SKM-1 treated with dmso at 0.1 percent for 144 hours (cell line): ENCODE data around the gene ABHD5.
A peak's percentile ranks its signal among the peaks of the same experiment; 100 is the strongest.

Source experiments
- DNase-seq: peaks from one replicate; lab custom pipeline; 2025; ENCODE audit not compliant: unreplicated experiment; lab: John Stamatoyannopoulos, UW

Gene ABHD5

DNA sequence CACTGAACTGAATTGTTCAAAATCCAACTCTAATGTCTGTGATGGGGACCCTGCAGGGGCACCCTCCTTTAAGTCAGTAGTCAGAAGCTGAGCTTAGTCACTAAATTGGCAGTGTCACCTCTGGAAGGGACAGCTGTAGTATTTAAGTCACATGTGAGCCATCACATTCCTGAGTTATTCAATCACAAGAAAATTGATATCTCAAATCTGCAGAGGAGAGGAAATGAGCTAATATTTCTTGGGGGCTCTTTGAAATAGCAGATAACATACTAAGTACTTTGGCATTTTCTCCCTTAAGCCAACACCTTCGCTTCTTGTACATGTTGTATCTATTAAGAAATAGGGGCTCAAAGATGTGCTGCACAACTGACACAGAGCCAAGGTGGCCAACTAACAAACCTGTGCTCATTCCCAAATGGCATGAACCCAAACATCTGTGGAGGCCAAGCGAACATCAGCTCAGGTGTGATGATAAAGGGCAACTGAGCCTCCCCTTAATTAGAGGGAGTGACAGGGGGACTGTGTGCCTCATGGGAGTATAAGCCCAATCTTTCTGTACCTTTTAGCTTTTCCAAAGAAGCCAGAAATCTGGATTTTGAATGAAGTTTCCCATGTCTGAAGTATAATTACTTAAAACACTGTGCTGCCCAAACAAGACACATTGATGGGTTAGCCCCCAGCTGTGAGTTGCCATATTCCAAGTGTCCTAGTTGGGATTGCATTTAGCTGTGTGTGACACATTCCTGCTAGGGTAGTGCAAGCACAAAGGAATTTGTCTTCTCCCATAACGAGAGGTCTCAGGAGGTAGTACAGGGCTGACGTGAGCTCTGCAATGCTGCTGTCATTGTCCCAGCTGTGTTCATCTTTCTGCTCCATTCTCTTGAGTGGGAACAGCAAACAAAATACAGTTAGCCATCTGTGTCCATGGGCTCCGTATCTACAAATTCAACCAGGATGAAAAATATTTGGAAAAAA, 63.3 kb downstream of the ABHD5 start:
- DNase-seq, result no peak

DNA sequence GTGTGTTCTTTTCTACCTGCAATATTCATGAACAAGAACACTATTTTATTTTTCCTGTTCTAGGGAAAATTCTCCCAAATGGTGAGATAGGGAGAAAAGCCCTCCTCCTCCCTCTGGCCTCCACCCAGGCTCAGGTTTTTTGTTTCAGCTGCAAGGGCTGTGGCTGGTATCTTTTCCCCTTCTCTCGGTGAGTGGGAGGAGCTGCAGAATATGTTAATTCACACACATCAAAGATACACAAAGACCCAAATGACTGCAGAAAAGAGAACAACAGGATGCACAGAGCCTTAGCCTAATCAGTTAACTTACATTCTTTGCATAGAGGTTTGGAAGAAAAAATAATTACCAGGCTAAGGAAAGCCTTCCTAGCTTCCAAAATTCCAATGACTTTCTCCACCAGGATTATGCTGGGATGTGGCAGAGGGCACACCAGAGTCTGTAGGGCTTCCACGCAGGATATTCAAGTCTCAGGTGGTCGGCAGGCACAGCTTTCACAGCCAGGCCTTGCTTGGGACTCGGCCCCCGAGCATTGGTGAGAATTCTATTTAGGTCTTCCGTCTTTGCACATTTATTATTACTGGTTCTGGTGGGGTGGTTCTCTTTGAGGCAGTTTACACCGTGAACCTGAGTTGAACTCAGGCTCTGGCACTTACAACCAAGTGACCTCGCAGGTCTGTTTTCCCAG, 64.9 kb downstream of the ABHD5 start:
- no peak for DNase-seq

DNA sequence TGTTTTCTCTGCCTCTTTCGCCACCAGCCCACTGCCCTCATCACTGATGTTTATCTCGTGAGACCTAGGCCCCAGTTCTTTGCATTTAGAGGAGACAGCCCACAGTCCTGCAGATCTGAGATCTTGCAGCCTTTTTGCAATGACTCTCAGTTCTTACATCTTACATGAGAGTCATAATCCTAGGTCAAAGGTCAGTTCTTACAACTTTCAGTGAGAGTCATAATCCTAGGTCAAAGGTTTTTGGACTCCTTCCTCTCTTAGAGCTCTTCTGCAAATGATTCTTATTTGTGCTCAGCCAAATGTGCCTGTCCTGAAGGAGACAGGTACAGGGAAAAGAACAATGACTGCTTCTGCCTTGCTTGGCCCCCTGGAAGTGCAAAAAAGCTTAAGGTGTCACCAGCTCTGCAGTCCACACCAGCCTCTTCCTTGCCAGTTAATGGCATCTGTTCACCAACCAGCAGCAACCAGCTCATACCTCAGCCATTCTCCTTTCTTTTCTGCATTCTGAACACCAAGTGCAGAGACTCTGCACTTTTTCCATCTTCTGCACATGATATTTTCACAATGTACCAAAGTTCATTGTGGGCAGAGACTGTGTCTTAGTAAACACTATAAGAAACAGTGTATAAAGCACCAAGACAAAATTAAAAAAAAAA, 67.1 kb downstream of the ABHD5 start:
- no peak for DNase-seq

DNA sequence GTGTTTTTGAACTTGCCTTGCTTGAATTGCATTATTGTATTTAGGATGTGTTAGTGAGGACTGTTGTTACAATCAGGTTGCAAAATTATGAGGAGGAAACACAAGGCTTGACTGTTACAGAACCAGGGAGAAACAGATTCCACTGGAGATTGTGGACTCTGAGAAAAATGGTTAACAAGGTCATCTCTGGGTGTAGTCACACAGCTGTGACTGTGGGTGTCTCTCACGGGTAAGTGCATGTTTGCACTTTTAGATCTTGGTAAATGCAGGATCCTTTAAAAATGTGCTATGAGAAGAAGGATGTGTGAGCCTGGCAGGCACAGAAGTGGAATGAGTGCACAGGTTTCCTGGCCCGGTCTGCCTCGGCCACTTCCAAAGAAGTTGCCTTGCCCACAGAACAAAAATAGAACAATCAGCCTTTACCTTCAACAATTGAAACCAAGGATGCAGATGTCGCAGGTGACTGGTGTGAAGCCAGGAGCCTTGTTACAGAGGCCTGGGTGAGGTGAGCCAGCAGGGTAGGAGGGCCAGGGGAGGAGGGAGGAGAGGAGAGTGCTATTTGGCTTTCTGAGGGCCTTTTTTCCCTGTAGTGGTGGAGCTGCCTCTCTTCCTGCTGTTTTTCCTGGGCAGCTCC, 68.0 kb downstream of the ABHD5 start:
- DNase-seq, result no peak

DNA sequence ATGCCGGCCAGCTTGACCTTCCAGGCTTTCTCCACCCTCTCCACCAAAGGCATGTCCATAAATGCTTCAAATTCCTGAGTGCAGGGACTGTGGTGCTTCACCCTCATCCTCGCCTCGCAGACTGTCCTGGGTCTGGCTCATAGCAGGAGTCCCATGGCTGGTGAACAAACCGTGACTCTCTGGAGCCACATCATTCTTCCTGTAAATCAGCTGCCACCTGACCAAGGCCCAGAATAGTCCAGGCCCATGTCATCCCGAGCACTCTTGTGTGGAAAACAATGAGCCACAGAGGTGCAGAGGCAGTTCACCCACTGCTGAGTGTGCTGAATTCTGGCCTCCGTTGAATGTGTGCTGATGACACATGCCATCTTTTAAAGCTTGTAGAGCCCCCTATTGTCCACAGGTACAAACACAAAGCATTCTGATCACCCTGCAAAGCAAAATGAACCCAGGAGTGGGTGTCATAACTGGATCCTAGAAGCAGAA, 68.6 kb downstream of the ABHD5 start:
- DNase-seq, result no peak

DNA sequence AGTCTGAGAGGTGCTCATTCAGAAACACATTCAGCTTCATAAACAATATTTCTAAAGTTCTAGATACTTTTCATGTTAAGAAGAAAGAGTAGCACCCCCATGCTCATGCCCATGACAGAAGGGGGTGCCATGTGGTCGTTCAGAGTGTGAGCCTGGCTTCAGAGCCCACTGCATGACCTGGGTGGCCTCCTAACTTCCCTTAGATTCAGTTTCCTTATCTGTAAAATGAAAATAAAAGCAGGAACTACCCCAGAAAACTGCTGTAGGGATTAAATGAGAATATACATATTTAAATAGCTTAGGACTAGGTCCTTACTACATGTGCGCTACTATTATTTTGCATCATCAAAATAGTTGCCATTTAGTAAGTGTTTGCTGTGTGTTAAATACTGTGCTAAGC, 69.2 kb downstream of the ABHD5 start:
- no peak for DNase-seq

DNA sequence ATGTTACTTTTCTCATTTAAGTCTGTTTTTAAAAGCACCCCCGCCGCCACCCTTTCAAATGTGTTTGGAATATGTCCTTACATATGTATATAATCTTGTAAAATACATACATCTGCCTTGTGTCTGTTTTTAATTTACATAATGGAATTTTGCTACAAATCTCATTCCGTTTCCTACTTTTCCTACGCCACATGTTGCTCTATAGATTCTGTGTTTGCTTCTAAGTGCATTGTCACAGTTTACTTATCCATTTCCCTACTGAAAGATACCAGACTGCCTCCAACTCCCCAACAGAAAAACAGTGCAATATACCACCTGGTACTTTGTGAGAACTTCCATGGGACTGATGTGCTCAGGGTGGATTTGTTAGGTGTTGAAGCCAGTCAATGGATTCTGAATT, 70.2 kb downstream of the ABHD5 start:
- DNase-seq, result no peak

DNA sequence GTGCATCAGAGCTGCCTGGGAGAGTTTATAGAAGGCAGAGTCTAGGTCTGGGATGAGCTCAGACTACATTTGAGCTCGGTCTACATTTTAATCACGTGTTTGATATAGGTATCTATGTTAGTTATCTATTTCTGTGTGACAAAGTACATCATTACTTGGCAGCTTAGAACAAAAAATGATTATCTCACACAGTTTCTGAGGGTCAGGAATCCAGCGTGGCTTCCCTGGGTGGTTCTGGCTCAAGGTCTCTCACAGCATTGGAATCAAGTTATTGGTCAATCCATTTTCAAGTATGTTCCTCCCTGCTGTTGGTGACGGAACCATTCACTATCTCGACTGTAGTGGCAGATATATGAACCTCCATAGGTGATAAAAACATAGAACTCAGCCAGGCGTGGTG, 71.7 kb downstream of the ABHD5 start:
- DNase-seq, result no peak

DNA sequence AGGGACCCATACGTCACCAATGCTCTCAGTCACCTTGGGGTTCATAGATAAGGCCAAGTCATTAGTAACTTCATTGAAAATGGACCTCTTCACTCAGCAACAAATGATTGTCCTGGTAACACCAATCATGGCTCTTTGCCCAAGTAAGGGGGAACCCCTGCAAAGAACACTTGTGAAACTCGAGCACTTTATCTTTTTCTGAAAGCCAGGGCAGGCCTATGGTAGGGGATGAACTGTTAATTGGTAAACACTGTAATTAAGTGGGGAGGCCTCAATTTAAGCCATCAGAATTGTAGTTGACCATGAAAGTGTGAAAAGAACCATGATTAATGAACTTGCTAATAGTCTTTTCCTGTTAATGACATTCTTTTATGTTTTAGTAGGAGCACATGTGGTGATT, 73.3 kb downstream of the ABHD5 start:
- no peak for DNase-seq

DNA sequence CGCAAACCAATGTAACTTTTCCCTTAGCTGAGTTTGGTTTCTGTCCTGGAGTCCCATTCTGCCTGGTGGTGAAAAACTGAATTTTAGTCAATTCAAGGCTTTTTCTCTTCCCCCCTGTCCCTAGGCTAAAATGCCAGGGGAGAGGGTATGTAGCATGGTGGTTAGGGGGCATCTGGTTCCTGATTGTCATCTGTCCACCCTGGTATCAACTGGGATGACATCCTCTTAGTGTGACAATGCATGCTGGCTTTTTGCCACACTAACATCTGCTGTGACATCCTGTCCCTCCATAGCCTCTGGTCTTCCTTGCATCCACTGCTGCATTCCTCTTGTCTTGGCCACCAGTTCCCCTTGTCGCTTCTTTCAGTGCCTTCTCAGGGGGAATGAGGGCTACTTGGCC, 73.7 kb downstream of the ABHD5 start:
- DNase-seq, result no peak

DNA sequence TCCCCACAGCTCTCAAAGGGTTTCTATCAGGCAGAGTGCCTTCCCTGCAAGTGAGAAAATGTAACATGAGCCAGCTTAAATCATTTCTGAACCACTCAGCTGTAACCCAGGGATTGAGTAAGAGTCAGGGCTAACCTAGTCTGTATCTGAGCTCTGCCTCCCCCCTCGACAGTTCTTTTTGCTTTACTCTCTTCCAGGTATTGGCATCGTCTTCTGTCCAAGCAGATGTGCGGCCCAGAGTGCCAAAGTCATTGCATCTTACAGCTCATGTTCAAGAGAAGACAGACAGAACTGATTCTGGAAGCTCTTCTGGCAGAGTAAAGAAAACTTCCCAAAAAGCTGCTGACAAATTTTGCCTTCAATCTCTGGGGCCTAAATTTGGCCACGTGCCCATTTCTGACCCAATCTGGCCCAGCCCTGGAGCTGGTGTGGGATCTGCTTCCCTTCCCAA, 74.8 kb downstream of the ABHD5 start:
- no peak for DNase-seq

DNA sequence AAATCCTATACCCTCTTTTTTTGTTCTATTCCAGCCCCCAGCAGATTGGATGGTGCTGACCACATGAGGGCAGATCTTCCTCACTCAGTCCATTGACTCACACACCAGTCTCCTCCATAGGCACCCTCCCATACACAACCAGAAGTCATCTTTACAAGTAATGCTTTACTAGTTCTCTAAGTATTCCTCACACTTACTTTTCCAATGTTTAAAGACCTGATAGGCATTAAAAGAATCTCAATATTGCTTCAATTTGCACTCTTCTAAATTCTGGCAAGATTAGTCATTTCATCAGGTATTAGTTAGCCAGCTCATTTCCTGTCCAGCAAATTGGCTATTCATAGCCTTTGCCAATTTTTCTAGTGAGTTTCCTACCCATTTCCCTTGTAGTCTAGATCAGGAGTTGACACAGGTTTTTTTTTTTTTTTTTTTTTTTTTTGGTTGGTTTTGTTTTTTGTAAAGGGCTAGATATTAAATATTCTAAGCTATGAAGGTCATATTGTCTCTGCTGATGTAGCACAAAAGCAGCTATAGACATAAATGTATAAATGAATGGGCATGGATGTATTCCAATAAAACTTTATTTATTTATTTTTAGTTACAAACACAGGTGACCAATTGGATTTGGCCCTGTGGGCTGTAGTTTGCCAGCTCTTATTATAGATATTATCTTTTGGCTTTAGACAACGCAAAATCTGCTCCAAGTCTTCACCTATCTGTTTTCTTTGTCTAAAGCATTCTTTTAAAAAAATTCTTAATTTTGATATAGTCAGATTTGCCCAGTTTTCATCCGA, 76.1 kb downstream of the ABHD5 start:
- no peak for DNase-seq

DNA sequence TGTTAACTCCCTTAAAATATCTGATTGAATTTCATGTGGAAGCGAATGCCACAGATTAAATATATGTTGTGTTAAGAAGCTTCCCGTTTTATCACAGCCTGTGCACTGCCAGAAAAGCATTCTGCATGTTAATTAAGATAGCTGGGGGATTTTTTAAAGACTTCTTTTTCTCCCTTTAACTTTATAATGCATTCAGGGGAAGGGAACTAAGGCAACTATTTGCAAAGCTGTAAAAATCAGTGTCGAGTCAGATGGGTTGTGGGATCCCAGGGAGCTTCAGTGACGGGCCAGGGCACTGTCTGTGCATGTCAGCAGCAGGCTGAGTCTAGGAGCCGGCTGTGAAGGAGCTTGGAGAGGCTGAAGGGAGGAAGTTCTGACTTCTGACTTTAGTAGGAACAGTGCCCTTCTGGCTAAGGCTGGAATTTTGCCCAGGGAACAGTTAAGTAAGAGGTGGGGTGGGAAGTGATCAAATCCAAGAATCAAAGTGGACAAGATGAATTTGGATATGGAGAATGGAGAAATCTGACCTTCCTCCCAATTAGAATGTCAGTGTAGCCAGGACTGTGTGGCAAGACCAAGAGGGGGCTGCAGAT, 77.7 kb downstream of the ABHD5 start:
- no peak for DNase-seq

DNA sequence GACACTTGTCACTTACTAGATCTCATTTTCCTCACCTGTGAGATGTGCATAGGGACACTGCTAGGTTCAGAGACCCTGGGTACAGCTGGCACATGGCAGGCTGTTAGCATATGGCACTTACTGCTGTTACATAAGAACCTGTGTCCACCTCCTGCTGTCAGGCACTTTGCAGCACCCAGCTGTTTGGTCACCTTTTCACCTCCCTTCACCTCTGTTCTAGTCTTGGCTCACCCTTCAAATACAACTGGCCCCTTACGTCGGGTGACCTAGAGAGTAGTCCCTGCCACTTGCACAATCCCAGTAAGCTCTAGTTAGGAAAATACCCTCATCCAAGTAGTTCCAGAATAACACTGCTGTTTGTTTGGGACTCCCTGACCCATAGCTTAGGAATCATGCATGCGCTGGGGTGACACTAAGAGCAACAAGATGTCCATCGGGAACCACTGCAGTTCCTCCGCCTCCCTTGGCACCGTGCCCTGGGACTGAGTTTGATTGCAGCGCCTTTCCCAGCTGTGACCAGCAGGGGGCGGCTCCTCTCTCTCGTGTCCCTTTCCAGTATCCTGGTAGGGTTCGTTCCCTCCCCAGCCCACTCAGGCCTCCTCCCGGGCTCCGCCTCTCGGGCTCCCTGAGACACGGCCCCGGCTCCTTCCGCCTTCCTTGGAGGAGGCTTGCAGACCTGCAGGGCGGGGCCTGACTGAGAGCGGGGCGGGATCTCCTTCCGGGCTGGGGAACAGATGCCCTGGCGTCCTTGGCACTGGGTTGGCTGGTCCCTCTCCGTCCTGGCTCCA, 78.6 kb downstream of the ABHD5 start:
- DNase-seq, result peak; percentile 92

DNA sequence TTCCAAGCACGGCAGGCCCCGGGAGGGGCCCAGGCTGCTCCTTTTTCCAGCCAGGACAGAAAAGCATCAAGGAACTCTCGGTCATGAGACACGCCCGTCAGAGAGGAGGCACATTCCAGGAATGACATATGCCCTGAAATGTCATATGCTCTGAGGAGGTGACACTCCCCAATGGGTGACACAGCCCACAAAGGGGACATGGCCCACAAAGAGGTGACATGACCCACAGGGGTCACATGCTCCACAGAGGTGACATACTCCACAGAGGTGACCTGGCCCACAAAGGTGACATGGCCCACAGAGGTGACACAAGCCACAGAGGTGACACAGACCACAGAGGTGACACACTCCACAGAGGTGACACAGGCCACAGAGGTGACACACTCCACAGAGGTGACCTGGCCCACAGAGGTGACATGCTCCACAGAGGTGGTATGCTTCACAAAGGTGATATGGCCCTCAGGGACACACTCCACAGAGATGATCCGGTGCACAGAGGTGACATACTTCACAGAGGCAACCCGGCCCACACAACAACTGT, 79.2 kb downstream of the ABHD5 start:
- DNase-seq, result no peak

DNA sequence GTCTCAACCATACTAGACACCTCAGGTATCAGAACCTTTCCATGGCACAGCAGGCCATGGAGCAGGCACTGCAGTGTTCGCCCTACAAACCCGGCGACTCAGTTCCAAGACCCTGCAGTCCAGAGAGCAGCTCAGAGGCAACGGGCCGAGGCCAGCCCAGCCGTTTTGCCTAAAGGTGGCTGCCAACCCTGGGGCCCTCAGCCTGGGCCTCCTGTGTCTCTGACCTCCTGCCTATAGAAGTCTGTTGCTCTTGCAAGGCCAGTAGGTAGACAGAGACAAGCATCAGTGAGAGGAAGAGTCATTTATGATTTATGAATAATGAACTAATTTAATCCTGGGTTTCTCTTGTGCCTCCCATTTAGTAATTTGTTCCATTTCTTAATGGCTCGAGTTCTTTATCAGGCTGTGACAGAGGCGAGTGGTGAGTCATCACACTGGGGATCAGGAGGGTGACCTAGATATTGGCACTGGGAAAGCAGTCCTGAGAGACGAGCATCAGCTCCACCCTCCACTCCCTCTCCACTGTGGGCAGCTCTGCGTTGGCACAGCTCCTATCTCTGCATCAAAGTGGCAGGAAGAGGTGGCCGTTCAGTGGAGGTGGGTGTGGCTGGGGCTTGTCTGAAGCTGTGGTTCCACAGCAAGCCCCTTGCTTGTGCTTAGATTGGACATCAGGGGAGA, 79.8 kb downstream of the ABHD5 start:
- DNase-seq, result no peak

DNA sequence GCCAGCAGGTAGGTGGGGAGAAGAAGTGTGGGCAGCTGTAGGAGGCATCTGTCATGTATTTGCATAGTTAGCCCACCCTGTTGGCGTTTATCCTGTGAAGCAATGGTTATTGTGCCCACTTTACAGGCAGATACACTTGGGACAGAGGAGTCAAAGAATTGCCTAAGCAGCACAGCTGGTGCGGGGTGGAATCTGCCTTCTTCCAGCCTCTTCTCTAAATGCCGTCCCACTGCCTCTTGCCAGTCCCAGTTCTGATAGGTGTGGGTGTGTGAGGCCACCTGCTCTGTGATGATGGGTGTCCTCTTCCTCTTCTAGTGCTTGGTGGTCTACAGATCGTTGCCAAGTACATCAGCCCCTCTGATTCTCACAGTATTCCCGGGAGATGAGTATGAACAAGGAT, 80.9 kb downstream of the ABHD5 start:
- DNase-seq, result no peak
